Panc1 (cell line): ENCODE data around the gene CANT1. TPM values are rescaled to one million over a fixed set of nuclear protein-coding genes. Genes with fewer than 3 reads are reported as not detected.

Experiments used
- ATAC-seq: fragments of 200-7000 bp; cut with Tn5 transposase; 2 replicates; pipeline ENCODE4 v1.9.1; 2020; ENCODE audit warnings: mild to moderate bottlenecking, moderate library complexity
- BruUV-seq: library from RNA; stranded (reverse); fragments of 400-500 nt; replicated peaks from 2 replicates; lab custom pipeline; 2021; lab: Mats Ljungman, UMichigan
- CTCF ChIA-PET: fragments of 300-600 bp; sonication (Branson Sonifier 250); formaldehyde crosslinking; loops from one replicate; lab custom pipeline; 2022; ENCODE audit warnings: antibody characterized with exemption; lab: Charles Lee
- POLR2A ChIA-PET: fragments of 300-600 bp; sonication (Branson Sonifier 250); formaldehyde crosslinking; loops from one replicate; lab custom pipeline; 2022; ENCODE audit warnings: antibody characterized with exemption; lab: Charles Lee
- DNase-seq: peaks from one replicate; pipeline ENCODE4 v3.0.0-alpha.2; 2010; ENCODE audit warnings: low read depth, low spot score
- H3K27ac ChIP-seq: 2 replicates; pipeline ENCODE4 v1.5.1; 2011; ENCODE audit warnings: mild to moderate bottlenecking, low read length, inconsistent platforms
- H3K27me3 ChIP-seq: fragments of 200-500 bp; sonication (Bioruptor generic); 2 replicates; pipeline ENCODE4 v1.6.0; 2014; ENCODE audit warnings: low read length, inconsistent platforms; ENCODE audit not compliant: control insufficient read depth, insufficient read depth
- H3K36me3 ChIP-seq: fragments of 200-500 bp; sonication (Bioruptor generic); 2 replicates; pipeline ENCODE4 v1.5.1; 2014; ENCODE audit warnings: inconsistent platforms, mild to moderate bottlenecking, low read length, moderate library complexity; ENCODE audit not compliant: control insufficient read depth, insufficient read depth
- H3K4me1 ChIP-seq: 2 replicates; pipeline ENCODE4 v1.5.1; 2011; ENCODE audit warnings: inconsistent platforms, mild to moderate bottlenecking, low read length, moderate library complexity; ENCODE audit not compliant: control insufficient read depth, insufficient read depth
- H3K4me3 ChIP-seq, 2 experiments: 2 replicates each; pipeline ENCODE4 v1.5.1; 2011 to 2012; ENCODE audit warnings: low read depth in 2 of 2, low read length in 2 of 2, mild to moderate bottlenecking in 2 of 2, inconsistent platforms in 1 of 2, moderate library complexity in 1 of 2
- H3K9me3 ChIP-seq: fragments of 200-500 bp; sonication (Bioruptor generic); 2 replicates; pipeline ENCODE4 v1.5.1; 2014; ENCODE audit warnings: low read depth, mild to moderate bottlenecking, inconsistent platforms, low read length, moderate library complexity; ENCODE audit not compliant: control insufficient read depth, insufficient read depth
- CTCF ChIP-seq: fragments of 450-650 bp; IDR thresholded peaks from 2 replicates; pipeline ENCODE4 v1.5.1; 2017; ENCODE audit warnings: mild to moderate bottlenecking
- POLR2AphosphoS5 ChIP-seq: IDR thresholded peaks from 2 replicates; pipeline ENCODE4 v1.6.1; 2012; ENCODE audit warnings: mild to moderate bottlenecking, low read depth, low read length, moderate library complexity
- REST ChIP-seq, 2 experiments: IDR thresholded peaks; 2 replicates each; pipeline ENCODE4 v1.6.1; 2011 to 2012; ENCODE audit warnings: low read depth in 2 of 2, control low read depth in 1 of 2, low read length in 1 of 2, mild to moderate bottlenecking in 1 of 2, moderate library complexity in 1 of 2; ENCODE audit not compliant: insufficient read depth in 1 of 2
- SIN3A ChIP-seq: IDR thresholded peaks from 2 replicates; pipeline ENCODE4 v1.6.1; 2012; ENCODE audit warnings: low read depth, mild to moderate bottlenecking, low read length, moderate library complexity, borderline replicate concordance; ENCODE audit not compliant: insufficient read depth
- TCF7L2 ChIP-seq: IDR thresholded peaks from 2 replicates; pipeline ENCODE4 v1.6.1; 2011; ENCODE audit warnings: mild to moderate bottlenecking, low read depth, low read length, inconsistent platforms
- in situ Hi-C: cut with HindIII; loops from 2 replicates; pipeline ENCODE4 v1.10.0; 2016; ENCODE audit warnings: low sequenced_read_pairs, low pct_unique_long_range_greater_than_20kb
- intact Hi-C: fragments of 100-400 bp; cut with micrococcal nuclease; formaldehyde crosslinking; loops from one replicate; pipeline ENCODE4 v1.10.0; 2022; ENCODE audit not compliant: unreplicated experiment
- total RNA-seq: library from RNA; stranded (reverse); gene quantifications from one replicate; pipeline ENCODE4 v1.2.1, GENCODE V29; 2021; ENCODE audit not compliant: unreplicated experiment

Gene CANT1
- total RNA-seq, 1 experiment from 2014 or later: 160 TPM

- ATAC-seq (no peak), DNase-seq (no peak)
- TF ChIP-seq CTCF (no peak), POLR2AphosphoS5 (no peak), REST (IDR thresholded peaks at IDR 0.05; ENCODE audit: insufficient read depth in 1 of 2, low read depth in 2 of 2, low read length in 1 of 2) (no peak), SIN3A (no peak), TCF7L2 (no peak)
- H3K9me3 ChIP-seq: no peaks in the 10 kb centered on the region
- no peaks in the 10 kb centered on the region for H3K27me3 ChIP-seq
- CTCF ChIA-PET: interaction anchor here (0.6 kb wide), 1 partner anchor 78 kb away, joined by 4 read pairs; no protein-coding TSS in a partner anchor
- H3K36me3 ChIP-seq: peaks cover 4% of the 10 kb centered on the region; the same call in 1 of the 2 replicates
- peaks cover 25% of the 10 kb centered on the region for H3K4me1 ChIP-seq
- no TSS peak for BruUV-seq
- POLR2A ChIA-PET: no interaction called here
- no peak overlapping the region for H3K4me3 ChIP-seq
- intact Hi-C loops (no loop called here), in situ Hi-C loops (no loop called here)
- H3K27ac ChIP-seq: no peak overlapping the region
Observed at GRCh38 chr17:79002796-79003593, 6.6 kb downstream of the CANT1 start.

DNA sequence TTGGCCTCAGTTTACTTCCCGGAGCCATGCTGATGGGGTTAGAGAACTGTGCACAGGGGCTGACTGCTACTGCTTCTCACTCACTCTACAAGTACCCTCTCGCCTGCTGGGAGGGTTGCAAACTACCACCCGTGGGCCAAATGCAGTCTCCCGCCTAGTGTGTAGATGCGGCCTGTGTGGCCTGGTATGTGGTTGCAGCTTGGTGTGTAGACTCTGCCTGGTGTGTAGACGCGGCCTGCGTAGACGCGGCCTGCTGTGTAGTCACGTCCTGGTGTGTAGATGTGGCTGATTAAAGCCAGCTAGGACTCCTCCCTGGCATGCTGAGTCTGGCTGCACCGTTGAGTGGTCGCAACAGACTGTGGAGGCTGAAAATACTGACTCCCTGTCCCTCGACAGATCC lies 7.3 kb downstream of the CANT1 start:
- peaks cover 9% of the 10 kb centered on the region for H3K36me3 ChIP-seq
- H3K4me1 ChIP-seq: peaks cover 18% of the 10 kb centered on the region
- ATAC-seq: no peak
- in situ Hi-C loops: no loop called here
- H3K9me3 ChIP-seq: no peaks in the 10 kb centered on the region
- DNase-seq: no peak
- no TSS peak for BruUV-seq
- H3K27ac ChIP-seq: no peak overlapping the region
- POLR2A ChIA-PET: no interaction called here
- no peaks in the 10 kb centered on the region for H3K27me3 ChIP-seq
- TF ChIP-seq SIN3A (no peak), TCF7L2 (no peak), POLR2AphosphoS5 (no peak)
- intact Hi-C loops: no loop called here
- CTCF ChIA-PET: no interaction called here
- no peak overlapping the region for H3K4me3 ChIP-seq
